ENCODE results near the gene STRA8. TPM values are rescaled to one million over a fixed set of nuclear protein-coding genes. Genes with fewer than 3 reads are reported as not detected.

The STRA8 gene
- polyA plus RNA-seq, 3 donors: not detected

GRCh38 chr7:135185471-135186260 lies 48.0 kb upstream of the STRA8 start:
- H3K4me2 ChIP-seq (replicated peaks; ENCODE audit: extremely low read depth, low read length, poor library complexity, severe bottlenecking): no peak overlapping the region
- no peak for TF ChIP-seq CTCF (IDR thresholded peaks at IDR 0.05)
- peaks cover 77 to 93% of the 10 kb centered on the region in 2 donors for H3K36me3 ChIP-seq (replicated peaks in 1 of 2; ENCODE audit: control insufficient read depth in 1 of 2, insufficient read depth in 2 of 2, low read length in 2 of 2)
- H4K20me1 ChIP-seq (ENCODE audit: insufficient read depth, low read length): no peaks in the 10 kb centered on the region
- H3K27me3 ChIP-seq (ENCODE audit: control insufficient read depth in 2 of 2, insufficient read depth in 2 of 2, low read length in 2 of 2): no peaks in the 10 kb centered on the region
- 79% methylated on average over 7 of the region's 7 CpGs for WGBS (ENCODE audit: insufficient coverage)
- H2AFZ ChIP-seq (ENCODE audit: insufficient read depth, low read depth, low read length, poor library complexity, severe bottlenecking): no peak overlapping the region
- no peaks in the 10 kb centered on the region for H3K79me2 ChIP-seq (ENCODE audit: insufficient read depth, low read length)
- H3K4me1 Mint-ChIP-seq: no peaks in the 10 kb centered on the region
- no peak overlapping the region for H3K4me3 ChIP-seq (replicated peaks in 1 of 3; ENCODE audit: low read depth in 2 of 3, low read length in 3 of 3)
- H3K4me1 ChIP-seq (ENCODE audit: control insufficient read depth in 1 of 2, insufficient read depth in 2 of 2, low read length in 2 of 2): no peaks in the 10 kb centered on the region
- peak overlapping the region in 1 of 7 donors; percentile 48 for H3K27ac Mint-ChIP-seq
- H3K27me3 Mint-ChIP-seq (ENCODE audit: low read depth in 3 of 3): no peaks in the 10 kb centered on the region
- intact Hi-C loops (cut with micrococcal nuclease): no loop called here
- H3K9ac ChIP-seq (ENCODE audit: insufficient read depth, low read length, poor library complexity, severe bottlenecking): no peak overlapping the region
- DNase-seq: no peak
- no peak overlapping the region for H3K27ac ChIP-seq (ENCODE audit: low read depth in 1 of 2, low read length in 2 of 2)
- H3K36me3 Mint-ChIP-seq: peaks cover 89 to 92% of the 10 kb centered on the region in 2 donors
- H3K9me3 ChIP-seq (replicated peaks in 1 of 2; ENCODE audit: control insufficient read depth in 1 of 2, insufficient read depth in 1 of 2, low read length in 2 of 2): peaks cover 32% of the 10 kb centered on the region in 2 donors
- H3K9me3 Mint-ChIP-seq: peaks cover 29 to 40% (median 35%) of the 10 kb centered on the region in 7 donors
- H3K4me3 Mint-ChIP-seq: no peak overlapping the region

DNA sequence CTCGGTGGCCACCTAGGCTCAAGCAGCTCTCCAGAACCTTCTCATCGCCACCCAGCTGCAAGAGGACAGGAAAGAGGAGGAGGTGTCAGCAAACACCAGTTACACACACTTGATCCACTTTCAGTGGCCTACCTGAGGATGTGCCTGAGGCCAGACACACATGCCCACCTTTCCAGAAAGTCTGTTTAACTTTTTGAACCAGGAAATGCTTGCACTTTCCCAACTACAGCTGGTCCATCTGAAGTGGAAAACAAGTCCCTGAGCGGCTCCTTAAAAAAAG lies 47.4 kb upstream of the STRA8 start:
- TF ChIP-seq CTCF (IDR thresholded peaks at IDR 0.05): no peak
- no peak for DNase-seq
- Mint-ChIP-seq H3K4me3 (no peak overlapping the region), H3K27me3 (ENCODE audit: low read depth in 3 of 3) (no peaks in the 10 kb centered on the region), H3K9me3 (peaks cover 25 to 35% (median 30%) of the 10 kb centered on the region in 7 donors), H3K36me3 (peaks cover 93 to 97% of the 10 kb centered on the region in 2 donors), H3K4me1 (no peaks in the 10 kb centered on the region), H3K27ac (no peak overlapping the region)
- no peak overlapping the region for H2AFZ ChIP-seq (ENCODE audit: insufficient read depth, low read depth, low read length, poor library complexity, severe bottlenecking)
- no peak overlapping the region for H3K4me2 ChIP-seq (replicated peaks; ENCODE audit: extremely low read depth, low read length, poor library complexity, severe bottlenecking)
- no peaks in the 10 kb centered on the region for H3K79me2 ChIP-seq (ENCODE audit: insufficient read depth, low read length)
- 85% methylated on average over 1 of the region's 3 CpGs for WGBS (ENCODE audit: insufficient coverage)
- no peaks in the 10 kb centered on the region for H3K4me1 ChIP-seq (ENCODE audit: control insufficient read depth in 1 of 2, insufficient read depth in 2 of 2, low read length in 2 of 2)
- H3K9ac ChIP-seq (ENCODE audit: insufficient read depth, low read length, poor library complexity, severe bottlenecking): no peak overlapping the region
- no peaks in the 10 kb centered on the region for H3K27me3 ChIP-seq (ENCODE audit: control insufficient read depth in 2 of 2, insufficient read depth in 2 of 2, low read length in 2 of 2)
- no peak overlapping the region for H3K4me3 ChIP-seq (replicated peaks in 1 of 3; ENCODE audit: low read depth in 2 of 3, low read length in 3 of 3)
- peaks cover 27 to 28% of the 10 kb centered on the region in 2 donors for H3K9me3 ChIP-seq (replicated peaks in 1 of 2; ENCODE audit: control insufficient read depth in 1 of 2, insufficient read depth in 1 of 2, low read length in 2 of 2)
- H4K20me1 ChIP-seq (ENCODE audit: insufficient read depth, low read length): no peaks in the 10 kb centered on the region
- peaks cover 81 to 98% of the 10 kb centered on the region in 2 donors for H3K36me3 ChIP-seq (replicated peaks in 1 of 2; ENCODE audit: control insufficient read depth in 1 of 2, insufficient read depth in 2 of 2, low read length in 2 of 2)
- no peak overlapping the region for H3K27ac ChIP-seq (ENCODE audit: low read depth in 1 of 2, low read length in 2 of 2)
- intact Hi-C loops (cut with micrococcal nuclease): no loop called here

All from CD14-positive monocyte (primary cell).